Body of pancreas (tissue), 4 donors: ENCODE data around the gene HKDC1. TPM values are rescaled to one million over a fixed set of nuclear protein-coding genes. Genes with fewer than 3 reads are reported as not detected.

ENCODE experiments used
- ATAC-seq: fragments of 150-250 bp; one replicate; pipeline ENCODE4 v1.9.1; 2016
- DNase-seq, 4 donors: peaks; one replicate each; pipeline ENCODE4 v3.0.0-alpha.2; 2019
- H3K27ac ChIP-seq, 4 donors: fragments of 200-600 bp; sonication (generic); 1 replicate in 3 of 4; 2 replicates in 1 of 4; pipeline versions ENCODE4 v1.5.1 to v1.6.1; 2016 to 2019; ENCODE audit warnings: mild to moderate bottlenecking in 1 of 4, mixed read lengths in 1 of 4, moderate library complexity in 1 of 4
- H3K27me3 ChIP-seq, 2 donors: fragments of 200-600 bp; sonication (generic); one replicate each; pipeline ENCODE4 v1.6.0; 2016; ENCODE audit warnings: mild to moderate bottlenecking in 1 of 2
- H3K36me3 ChIP-seq, 2 donors: fragments of 200-600 bp; sonication (generic); replicated peaks in 1 of 2; 2 replicates each; pipeline ENCODE4 v1.5.1; 2016; ENCODE audit warnings: low read depth in 2 of 2; ENCODE audit not compliant: insufficient read depth in 1 of 2
- H3K4me1 ChIP-seq: fragments of 200-600 bp; sonication (generic); one replicate; pipeline ENCODE4 v1.6.0; 2016
- H3K4me3 ChIP-seq, 2 donors: fragments of 200-600 bp; sonication (generic); 1 replicate in 1 of 2; 2 replicates in 1 of 2; pipeline ENCODE4 v1.5.1; 2016 to 2019
- H3K9me3 ChIP-seq, 3 donors: fragments of 200-600 bp; sonication (generic); 1 replicate in 2 of 3; 2 replicates in 1 of 3; pipeline ENCODE4 v1.5.1; 2016
- POLR2A ChIP-seq, 3 donors: fragments of 450-650 bp; IDR thresholded peaks; one replicate each; pipeline ENCODE4 v1.6.1; 2016; ENCODE audit warnings: antibody characterized with exemption in 3 of 3, mild to moderate bottlenecking in 2 of 3
- WGBS, 2 donors: methylation state at CpG; one replicate each; pipeline ENCODE4 v1.1.5; 2017; 5-methylcytosine and 5-hydroxymethylcytosine counted together
- intact Hi-C: fragments of 100-400 bp; cut with DNase I; formaldehyde crosslinking; loops from one replicate; pipeline ENCODE4 v1.15.1; 2023
- total RNA-seq, 2 donors: library from RNA; depleted of rRNA; stranded (reverse); fragments of >200 nt; gene quantifications; one replicate each; pipeline ENCODE4 v1.1.0, GENCODE V29; 2016
- TF ChIP-seq, protein P1 (sequence below), 7 experiments: fragments of 450-650 bp in 4 of 7; fragments of 200-600 bp in 3 of 7; sonication (generic) in 3 of 7; IDR thresholded peaks; one replicate each; pipeline ENCODE4 v1.5.1; 2016 to 2019; ENCODE audit warnings: antibody characterized with exemption in 7 of 7

HKDC1 gene
- total RNA-seq, 2 donors from 2014 or later: 6.7 to 13.5 TPM

GRCh38 chr10:69232736-69233480 is 12.8 kb downstream of the HKDC1 start:
- no peak overlapping the region for H3K27ac ChIP-seq
- intact Hi-C loops: loop anchor here (10.0 kb wide), 1 partner anchor 272 kb away; no protein-coding TSS in a partner anchor
- no peak overlapping the region for H3K4me3 ChIP-seq
- no peak for DNase-seq
- H3K9me3 ChIP-seq: no peaks in the 10 kb centered on the region
- ATAC-seq: no peak
- no peaks in the 10 kb centered on the region for H3K27me3 ChIP-seq
- H3K36me3 ChIP-seq: no peaks in the 10 kb centered on the region
- WGBS, 2 donors: 79 to 84% methylated on average over 21 to 22 of the region's 22 CpGs
- no peaks in the 10 kb centered on the region for H3K4me1 ChIP-seq
- TF ChIP-seq, protein P1, sequence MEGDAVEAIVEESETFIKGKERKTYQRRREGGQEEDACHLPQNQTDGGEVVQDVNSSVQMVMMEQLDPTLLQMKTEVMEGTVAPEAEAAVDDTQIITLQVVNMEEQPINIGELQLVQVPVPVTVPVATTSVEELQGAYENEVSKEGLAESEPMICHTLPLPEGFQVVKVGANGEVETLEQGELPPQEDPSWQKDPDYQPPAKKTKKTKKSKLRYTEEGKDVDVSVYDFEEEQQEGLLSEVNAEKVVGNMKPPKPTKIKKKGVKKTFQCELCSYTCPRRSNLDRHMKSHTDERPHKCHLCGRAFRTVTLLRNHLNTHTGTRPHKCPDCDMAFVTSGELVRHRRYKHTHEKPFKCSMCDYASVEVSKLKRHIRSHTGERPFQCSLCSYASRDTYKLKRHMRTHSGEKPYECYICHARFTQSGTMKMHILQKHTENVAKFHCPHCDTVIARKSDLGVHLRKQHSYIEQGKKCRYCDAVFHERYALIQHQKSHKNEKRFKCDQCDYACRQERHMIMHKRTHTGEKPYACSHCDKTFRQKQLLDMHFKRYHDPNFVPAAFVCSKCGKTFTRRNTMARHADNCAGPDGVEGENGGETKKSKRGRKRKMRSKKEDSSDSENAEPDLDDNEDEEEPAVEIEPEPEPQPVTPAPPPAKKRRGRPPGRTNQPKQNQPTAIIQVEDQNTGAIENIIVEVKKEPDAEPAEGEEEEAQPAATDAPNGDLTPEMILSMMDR (IDR thresholded peaks at IDR 0.05): no peak

DNA sequence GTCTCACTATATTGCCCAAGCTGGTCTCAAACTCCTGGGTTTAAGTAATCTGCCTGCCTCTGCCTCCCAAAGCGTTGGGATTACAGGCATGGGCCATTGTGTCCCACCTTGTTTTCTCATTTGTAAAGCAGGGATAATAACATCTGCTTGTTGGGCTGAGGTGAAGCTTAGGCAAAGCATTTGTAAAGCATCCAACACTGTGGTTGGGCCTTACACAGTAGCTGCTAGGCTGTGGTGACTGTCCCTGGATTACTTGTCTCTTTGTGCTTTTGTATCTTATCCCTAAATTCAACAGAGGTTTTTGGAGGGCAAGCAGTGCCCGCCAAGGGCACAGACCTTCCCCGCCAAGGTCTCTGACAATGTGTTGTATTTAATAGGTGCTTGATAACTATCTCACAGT is 14.3 kb downstream of the HKDC1 start:
- Histone ChIP-seq H3K9me3 (no peaks in the 10 kb centered on the region), H3K4me3 (no peak overlapping the region), H3K27ac (no peak overlapping the region), H3K4me1 (no peaks in the 10 kb centered on the region), H3K36me3 (no peaks in the 10 kb centered on the region), H3K27me3 (no peaks in the 10 kb centered on the region)
- intact Hi-C loops: loop anchor here (2.0 to 10.0 kb wide), 2 partner anchors 160 to 270 kb away; no protein-coding TSS in a partner anchor
- TF ChIP-seq, protein P1 (IDR thresholded peaks at IDR 0.05): no peak
- no peak for TF ChIP-seq POLR2A (IDR thresholded peaks at IDR 0.05)
- WGBS, 2 donors: 84 to 85% methylated on average over 3 of the region's 3 CpGs
- no peak for ATAC-seq
- DNase-seq: no peak

GRCh38 chr10:69237528-69238159 is 17.5 kb downstream of the HKDC1 start:
- intact Hi-C loops: loop anchor here (10.0 kb wide), 1 partner anchor 267 kb away; no protein-coding TSS in a partner anchor
- peak; percentile 96 for ATAC-seq
- no peak overlapping the region for H3K27ac ChIP-seq

GRCh38 chr10:69239136-69239535 is 19.0 kb downstream of the HKDC1 start:
- intact Hi-C loops: loop anchor here (10.0 kb wide), 1 partner anchor 266 kb away; no protein-coding TSS in a partner anchor
- Histone ChIP-seq H3K4me3 (no peak overlapping the region), H3K27me3 (no peaks in the 10 kb centered on the region), H3K9me3 (no peaks in the 10 kb centered on the region), H3K27ac (no peak overlapping the region), H3K4me1 (no peaks in the 10 kb centered on the region), H3K36me3 (no peaks in the 10 kb centered on the region)
- ATAC-seq: no peak
- WGBS, 2 donors: 58 to 65% methylated on average over 5 of the region's 5 CpGs
- DNase-seq: no peak
- TF ChIP-seq POLR2A (IDR thresholded peaks at IDR 0.05): no peak
- TF ChIP-seq, protein P1 (IDR thresholded peaks at IDR 0.05): no peak

More at GRCh38 chr10:69237528-69238159, 17.5 kb downstream of the HKDC1 start:
- WGBS, 2 donors: 27 to 30% methylated on average over 17 of the region's 17 CpGs
- H3K27me3 ChIP-seq: no peaks in the 10 kb centered on the region
- H3K36me3 ChIP-seq: no peaks in the 10 kb centered on the region
- DNase-seq: peak; percentile 82 to 89 (median 86)
- no peaks in the 10 kb centered on the region for H3K9me3 ChIP-seq
- H3K4me1 ChIP-seq: no peaks in the 10 kb centered on the region
- no peak for TF ChIP-seq POLR2A (IDR thresholded peaks at IDR 0.05)
- TF ChIP-seq, protein P1 (IDR thresholded peaks at IDR 0.05): peak; percentile 68 to 95 (median 90)
- no peak overlapping the region for H3K4me3 ChIP-seq
